Thyroid gland (tissue), 4 donors: ENCODE measurements around the gene GPR107. TPM values are rescaled to one million over a fixed set of nuclear protein-coding genes. Genes with fewer than 3 reads are reported as not detected.
A peak's percentile ranks its signal among the peaks of the same experiment; 100 is the strongest.
"Not testable (repeated sequence)": the region's sequence is repeated elsewhere in the genome, so short reads cannot be mapped to it uniquely, and the experiment has no call there.

Source experiments
- DNase-seq, 2 donors: peaks; one replicate each; pipeline ENCODE4 v3.0.0-alpha.2; 2019
- H3K27ac ChIP-seq, 3 donors: fragments of 200-600 bp; sonication (generic); 1 replicate in 2 of 3; 2 replicates in 1 of 3; pipeline ENCODE4 v1.5.1; 2016 to 2019; ENCODE audit warnings: mild to moderate bottlenecking in 1 of 3, moderate library complexity in 1 of 3
- H3K27me3 ChIP-seq: fragments of 200-600 bp; sonication (generic); one replicate; pipeline ENCODE4 v1.5.1; 2019
- H3K36me3 ChIP-seq, 2 donors: fragments of 200-600 bp; sonication (generic); one replicate each; pipeline ENCODE4 v1.5.1; 2016 to 2019
- H3K4me1 ChIP-seq, 2 donors: fragments of 200-600 bp; sonication (generic); one replicate each; pipeline ENCODE4 v1.5.1; 2017 to 2019
- H3K4me3 ChIP-seq, 3 donors: fragments of 200-600 bp; sonication (generic); replicated peaks in 1 of 3; 1 replicate in 2 of 3; 2 replicates in 1 of 3; pipeline ENCODE4 v1.5.1; 2016; ENCODE audit warnings: mild to moderate bottlenecking in 1 of 3
- H3K9me3 ChIP-seq: fragments of 200-600 bp; sonication (generic); one replicate; pipeline ENCODE4 v1.5.1; 2017
- POLR2A ChIP-seq, 2 donors: fragments of 450-650 bp; IDR thresholded peaks; one replicate each; pipeline ENCODE4 v1.6.1; 2017; ENCODE audit warnings: antibody characterized with exemption in 2 of 2, mild to moderate bottlenecking in 2 of 2, moderate library complexity in 1 of 2
- WGBS, 2 donors: methylation state at CpG; one replicate each; pipeline ENCODE4 v1.1.5; 2017; 5-methylcytosine and 5-hydroxymethylcytosine counted together
- intact Hi-C: fragments of 100-400 bp; cut with DNase I; formaldehyde crosslinking; loops from one replicate; pipeline ENCODE4 v1.15.1; 2023
- total RNA-seq, 4 donors: library from RNA; depleted of rRNA; stranded (reverse); fragments of >200 nt; gene quantifications; one replicate each; pipeline ENCODE4 v1.2.3, GENCODE V29; 2016
- TF ChIP-seq, protein P1 (sequence below), 6 experiments: fragments of 200-600 bp in 3 of 6; fragments of 450-650 bp in 3 of 6; sonication (generic) in 3 of 6; IDR thresholded peaks; one replicate each; pipeline ENCODE4 v1.5.1; 2016 to 2019; ENCODE audit warnings: antibody characterized with exemption in 6 of 6, mild to moderate bottlenecking in 2 of 6, inconsistent platforms in 1 of 6, moderate library complexity in 1 of 6

The GPR107 gene
- total RNA-seq, 4 donors from 2014 or later = 43.5 to 65.6 (median 58.7) TPM

DNA sequence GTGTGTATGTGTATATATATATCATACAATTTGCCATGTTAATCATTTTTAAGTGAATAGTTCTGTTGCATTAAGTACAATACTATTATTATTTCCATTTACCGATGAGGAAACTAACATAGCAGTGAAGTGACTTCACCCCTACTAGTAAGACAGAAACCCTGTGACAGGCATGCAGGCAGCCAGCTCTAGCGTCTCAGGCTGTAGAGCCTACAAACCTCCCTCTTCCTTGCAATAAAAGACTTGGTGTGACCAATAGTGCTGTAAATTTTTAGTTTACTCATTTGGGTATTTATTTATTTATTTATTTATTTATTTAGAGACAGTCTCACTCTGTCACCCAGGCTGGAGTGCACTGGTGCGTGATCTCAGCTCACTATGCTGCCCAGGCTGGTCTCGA lies 35.4 kb upstream of the GPR107 start:
- TF ChIP-seq, protein P1, sequence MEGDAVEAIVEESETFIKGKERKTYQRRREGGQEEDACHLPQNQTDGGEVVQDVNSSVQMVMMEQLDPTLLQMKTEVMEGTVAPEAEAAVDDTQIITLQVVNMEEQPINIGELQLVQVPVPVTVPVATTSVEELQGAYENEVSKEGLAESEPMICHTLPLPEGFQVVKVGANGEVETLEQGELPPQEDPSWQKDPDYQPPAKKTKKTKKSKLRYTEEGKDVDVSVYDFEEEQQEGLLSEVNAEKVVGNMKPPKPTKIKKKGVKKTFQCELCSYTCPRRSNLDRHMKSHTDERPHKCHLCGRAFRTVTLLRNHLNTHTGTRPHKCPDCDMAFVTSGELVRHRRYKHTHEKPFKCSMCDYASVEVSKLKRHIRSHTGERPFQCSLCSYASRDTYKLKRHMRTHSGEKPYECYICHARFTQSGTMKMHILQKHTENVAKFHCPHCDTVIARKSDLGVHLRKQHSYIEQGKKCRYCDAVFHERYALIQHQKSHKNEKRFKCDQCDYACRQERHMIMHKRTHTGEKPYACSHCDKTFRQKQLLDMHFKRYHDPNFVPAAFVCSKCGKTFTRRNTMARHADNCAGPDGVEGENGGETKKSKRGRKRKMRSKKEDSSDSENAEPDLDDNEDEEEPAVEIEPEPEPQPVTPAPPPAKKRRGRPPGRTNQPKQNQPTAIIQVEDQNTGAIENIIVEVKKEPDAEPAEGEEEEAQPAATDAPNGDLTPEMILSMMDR (IDR thresholded peaks at IDR 0.05) = no peak
- TF ChIP-seq POLR2A (IDR thresholded peaks at IDR 0.05) = no peak
- peak overlapping the region; percentile 86 to 95 (median 94) for H3K27ac ChIP-seq
- DNase-seq = no peak
- intact Hi-C loops = no loop called here
- WGBS, 2 donors = 94 to 95% methylated on average over 4 of the region's 4 CpGs
- H3K4me1 ChIP-seq = peaks cover 18 to 55% of the 10 kb centered on the region in 2 donors
- H3K9me3 ChIP-seq = no peaks in the 10 kb centered on the region
- no peaks in the 10 kb centered on the region for H3K27me3 ChIP-seq
- no peaks in the 10 kb centered on the region for H3K36me3 ChIP-seq
- no peak overlapping the region for H3K4me3 ChIP-seq

DNA sequence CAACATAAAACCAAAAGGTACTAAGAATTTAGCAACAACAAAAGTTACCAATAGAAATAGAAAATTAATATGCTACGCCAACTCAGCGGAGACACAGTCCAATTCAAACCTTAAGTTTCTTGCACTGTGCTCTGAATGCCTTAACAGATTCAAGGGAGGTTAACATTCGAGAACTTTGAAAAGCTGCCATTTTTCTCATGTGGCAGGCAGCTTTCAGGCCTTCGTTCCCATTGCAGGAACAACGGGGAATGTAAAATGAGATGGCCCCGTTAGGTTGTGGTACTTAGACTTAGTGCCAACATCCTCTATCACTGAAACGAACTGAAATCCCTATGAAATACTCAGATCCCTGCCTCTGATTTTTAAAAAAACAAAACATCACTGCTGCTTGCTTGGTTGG lies 33.1 kb upstream of the GPR107 start:
- peaks cover 35 to 72% of the 10 kb centered on the region in 2 donors for H3K4me1 ChIP-seq

DNA sequence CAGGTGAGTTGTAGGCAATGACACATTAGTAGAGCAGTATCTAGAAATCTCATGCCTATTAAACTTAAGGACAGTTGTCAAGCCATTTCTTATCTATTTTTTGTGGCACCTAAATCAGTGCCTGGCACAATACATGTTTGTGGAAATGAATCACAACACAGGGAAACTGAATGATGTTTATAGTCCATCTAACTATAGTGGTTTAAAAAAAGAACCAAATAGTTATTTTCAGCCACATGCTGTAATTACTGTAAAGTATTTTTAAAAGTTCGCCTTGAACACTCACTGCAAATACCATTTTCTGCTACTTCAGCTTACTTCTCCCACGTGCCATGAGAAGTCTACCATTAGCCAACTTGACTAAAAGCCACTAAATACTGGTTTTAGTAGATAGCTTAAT lies 32.6 kb upstream of the GPR107 start:
- Histone ChIP-seq H3K27me3 (no peaks in the 10 kb centered on the region), H3K4me1 (peaks cover 40 to 76% of the 10 kb centered on the region in 2 donors), H3K27ac (peak overlapping the region; percentile 68 to 94 (median 93)), H3K36me3 (no peaks in the 10 kb centered on the region), H3K9me3 (no peaks in the 10 kb centered on the region), H3K4me3 (no peak overlapping the region)
- TF ChIP-seq POLR2A (IDR thresholded peaks at IDR 0.05) = no peak
- TF ChIP-seq, protein P1 (IDR thresholded peaks at IDR 0.05) = no peak
- 57 to 67% methylated on average over 2 of the region's 2 CpGs for WGBS, 2 donors
- DNase-seq = no peak
- intact Hi-C loops = no loop called here

More for the DNA sequence above, 33.1 kb upstream of the GPR107 start:
- DNase-seq = no peak
- TF ChIP-seq POLR2A (IDR thresholded peaks at IDR 0.05) = no peak
- TF ChIP-seq, protein P1 (IDR thresholded peaks at IDR 0.05) = no peak
- no peaks in the 10 kb centered on the region for H3K36me3 ChIP-seq
- H3K27me3 ChIP-seq = no peaks in the 10 kb centered on the region
- peak overlapping the region; percentile 64 to 94 (median 68) for H3K27ac ChIP-seq
- WGBS, 2 donors = 62% methylated on average over 7 of the region's 7 CpGs
- no peak overlapping the region for H3K4me3 ChIP-seq
- H3K9me3 ChIP-seq = no peaks in the 10 kb centered on the region
- intact Hi-C loops = no loop called here

DNA sequence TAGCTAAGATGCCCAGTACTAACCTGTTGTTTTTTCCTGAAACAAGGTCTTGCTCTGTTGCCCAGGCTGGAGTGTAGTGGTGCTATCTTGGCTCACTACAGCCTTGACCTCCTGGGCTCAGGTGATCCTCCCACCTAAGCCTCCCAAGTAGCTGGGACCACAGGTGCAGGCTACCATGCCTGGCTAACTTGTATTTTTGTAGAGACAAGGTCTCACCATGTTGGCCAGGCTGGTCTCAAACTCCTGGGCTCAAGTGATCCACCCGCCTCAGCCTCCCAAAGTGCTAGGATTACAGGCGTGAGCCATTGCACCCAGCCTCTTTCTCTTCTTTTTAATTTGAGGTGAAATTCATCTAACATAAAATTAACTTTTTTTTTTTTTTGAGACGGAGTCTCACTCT lies 31.9 kb upstream of the GPR107 start:
- H3K36me3 ChIP-seq, H3K9me3 ChIP-seq, H3K4me3 ChIP-seq, intact Hi-C loops, H3K27me3 ChIP-seq: not testable (repeated sequence)
- H3K27ac ChIP-seq = peak overlapping the region; percentile 68 to 94 (median 93)
- WGBS, 2 donors = 99% methylated on average over 3 of the region's 3 CpGs
- H3K4me1 ChIP-seq = peaks cover 44 to 79% of the 10 kb centered on the region in 2 donors
- peak in 1 of 2 donors; percentile 32 for DNase-seq

DNA sequence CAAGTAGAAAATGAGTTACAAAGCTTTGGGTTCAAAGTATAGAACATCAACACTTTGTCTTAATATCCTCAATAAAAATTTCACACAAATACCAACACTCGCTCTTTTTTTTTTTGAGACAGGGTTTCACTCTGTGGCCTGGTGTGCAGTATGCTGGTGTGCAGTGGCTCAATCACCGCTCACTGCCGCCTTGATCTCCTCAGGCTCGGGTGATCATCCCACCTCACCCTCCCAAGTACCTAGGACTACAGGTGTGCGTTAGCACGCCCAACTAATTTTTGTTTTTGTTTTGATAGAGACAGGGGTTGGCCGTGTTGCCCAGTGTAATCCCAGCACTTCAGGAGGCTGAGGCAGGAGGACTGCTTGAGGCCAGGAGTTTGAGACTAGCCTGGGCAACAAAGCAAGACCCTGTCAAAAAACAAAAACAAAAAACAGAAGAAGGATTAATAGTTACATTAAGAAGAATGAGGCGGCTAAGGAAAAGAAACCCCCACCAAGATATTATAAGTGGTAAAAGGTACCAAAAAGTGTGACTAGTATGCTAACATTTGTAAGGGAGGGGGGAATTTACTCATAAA lies 31.1 kb upstream of the GPR107 start:
- H3K27me3 ChIP-seq = no peaks in the 10 kb centered on the region
- WGBS, 2 donors = 78 to 84% methylated on average over 8 of the region's 8 CpGs
- no peak for TF ChIP-seq POLR2A (IDR thresholded peaks at IDR 0.05)
- TF ChIP-seq, protein P1 (IDR thresholded peaks at IDR 0.05) = no peak
- no peaks in the 10 kb centered on the region for H3K9me3 ChIP-seq
- no peak overlapping the region for H3K4me3 ChIP-seq
- peaks cover 37 to 74% of the 10 kb centered on the region in 2 donors for H3K4me1 ChIP-seq
- peak overlapping the region; percentile 88 to 94 (median 93) for H3K27ac ChIP-seq
- H3K36me3 ChIP-seq = no peaks in the 10 kb centered on the region
- DNase-seq = peak in 1 of 2 donors; percentile 37
- intact Hi-C loops = no loop called here
